Bronchial epithelial cell (primary cell): ENCODE results near the gene CABP5. TPM values are rescaled to one million over a fixed set of nuclear protein-coding genes. Genes with fewer than 3 reads are reported as not detected.
"Not testable (repeated sequence)": the region's sequence is repeated elsewhere in the genome, so short reads cannot be mapped to it uniquely, and the experiment has no call there.

Source experiments
- DNase-seq: peaks from one replicate; pipeline ENCODE4 v3.0.0-alpha.2; 2010; ENCODE audit warnings: low read depth
- FAIRE-seq: peaks from 2 replicates; lab custom pipeline; 2011; peaks lifted over from hg19 to GRCh38; lab: Jason Lieb, UNC
- H3K27me3 ChIP-seq: 2 replicates; pipeline ENCODE4 v1.5.1; 2011; ENCODE audit warnings: low read length; ENCODE audit not compliant: control insufficient read depth, insufficient read depth
- H3K36me3 ChIP-seq: 2 replicates; pipeline ENCODE4 v1.5.1; 2011; ENCODE audit warnings: low read length; ENCODE audit not compliant: control insufficient read depth, insufficient read depth
- H3K4me3 ChIP-seq: 2 replicates; pipeline ENCODE4 v1.5.1; 2011; ENCODE audit warnings: mild to moderate bottlenecking, low read depth, low read length, control low read depth
- CTCF ChIP-seq: IDR thresholded peaks from 2 replicates; pipeline ENCODE4 v1.5.1; 2011; ENCODE audit warnings: mild to moderate bottlenecking, moderate library complexity, low read length, control low read depth, inconsistent platforms; ENCODE audit not compliant: insufficient read depth, severe bottlenecking
- total RNA-seq: library from RNA; depleted of rRNA; stranded (reverse); fragments of >200 nt; gene quantifications from 2 replicates; pipeline ENCODE4 v1.2.1, GENCODE V29; 2014

CABP5 gene
- total RNA-seq, 1 donor from 2014 or later: not detected

DNA sequence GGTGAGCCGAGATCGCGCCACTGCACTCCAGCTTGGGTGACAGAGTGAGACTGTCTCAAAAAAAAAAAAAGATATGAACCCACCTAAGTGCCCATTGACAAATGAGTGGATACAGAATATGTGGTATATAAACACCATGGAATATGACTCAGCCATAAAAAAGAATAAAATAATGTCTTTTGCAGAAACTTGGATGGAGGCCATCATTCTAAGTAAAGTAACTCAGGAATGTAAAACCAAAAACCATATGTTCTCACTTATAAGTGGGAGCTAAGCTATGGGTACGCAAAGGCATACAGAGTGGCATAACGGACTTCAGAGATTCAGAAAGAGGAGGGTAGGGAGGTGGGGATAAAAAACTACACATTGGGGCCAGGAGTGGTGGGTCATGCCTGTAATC lies 37.2 kb upstream of the CABP5 start:
- FAIRE-seq: no peak

DNA sequence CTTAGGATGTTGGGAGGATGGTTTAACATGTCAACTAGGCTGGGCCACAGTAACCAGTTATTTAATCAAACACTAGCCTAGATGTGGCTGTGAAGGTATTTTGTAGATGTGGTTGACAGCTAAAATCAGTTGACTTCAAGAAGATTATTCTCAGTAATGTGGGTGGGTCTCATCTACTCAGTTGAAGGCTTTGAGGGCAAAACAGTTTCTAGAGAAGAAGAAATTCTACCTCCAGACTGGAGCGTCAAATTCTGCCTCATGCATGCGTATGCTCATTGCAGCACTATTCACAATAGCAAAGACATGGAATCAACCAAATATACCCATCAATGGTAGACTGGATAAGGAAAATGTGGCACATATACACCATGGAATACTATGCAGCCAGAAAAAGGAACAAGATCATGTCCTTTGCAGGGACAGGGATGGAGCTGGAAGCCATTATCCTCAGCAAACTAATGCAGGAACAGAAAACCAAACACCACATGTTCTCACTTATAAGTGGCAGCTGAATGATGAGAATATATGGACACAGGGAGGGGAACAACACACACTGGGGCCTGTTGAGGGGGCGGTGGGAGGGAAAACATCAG lies 26.4 kb upstream of the CABP5 start:
- not testable (repeated sequence) for FAIRE-seq, H3K4me3 ChIP-seq, H3K36me3 ChIP-seq, DNase-seq, H3K27me3 ChIP-seq

More for the DNA sequence above, 37.2 kb upstream of the CABP5 start:
- no peaks in the 10 kb centered on the region for H3K27me3 ChIP-seq
- H3K4me3 ChIP-seq: no peak overlapping the region
- no peaks in the 10 kb centered on the region for H3K36me3 ChIP-seq
- TF ChIP-seq CTCF: no peak
- no peak for DNase-seq

DNA sequence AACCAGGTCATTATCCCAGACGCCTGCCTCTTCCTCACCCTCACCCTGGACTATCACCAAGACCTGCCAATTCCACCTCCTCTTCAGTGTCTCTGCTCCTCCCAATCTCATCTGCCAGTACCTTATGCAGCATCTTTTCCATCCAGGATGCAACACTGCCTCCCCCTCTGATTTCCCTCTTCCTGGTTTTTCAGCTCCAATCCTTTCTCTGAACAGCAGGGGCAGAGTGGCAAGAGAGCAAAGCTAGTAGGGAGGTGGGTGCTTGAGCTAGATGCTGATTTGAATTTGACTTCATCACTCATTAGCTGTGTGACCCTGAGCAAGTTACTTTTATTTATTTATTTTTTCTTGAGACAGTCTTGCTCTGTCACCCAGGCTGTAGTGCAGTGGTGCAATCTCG lies 25.6 kb upstream of the CABP5 start:
- FAIRE-seq (no peak), DNase-seq (no peak)
- H3K36me3 ChIP-seq: no peaks in the 10 kb centered on the region
- no peaks in the 10 kb centered on the region for H3K27me3 ChIP-seq
- no peak for TF ChIP-seq CTCF
- H3K4me3 ChIP-seq: no peak overlapping the region

DNA sequence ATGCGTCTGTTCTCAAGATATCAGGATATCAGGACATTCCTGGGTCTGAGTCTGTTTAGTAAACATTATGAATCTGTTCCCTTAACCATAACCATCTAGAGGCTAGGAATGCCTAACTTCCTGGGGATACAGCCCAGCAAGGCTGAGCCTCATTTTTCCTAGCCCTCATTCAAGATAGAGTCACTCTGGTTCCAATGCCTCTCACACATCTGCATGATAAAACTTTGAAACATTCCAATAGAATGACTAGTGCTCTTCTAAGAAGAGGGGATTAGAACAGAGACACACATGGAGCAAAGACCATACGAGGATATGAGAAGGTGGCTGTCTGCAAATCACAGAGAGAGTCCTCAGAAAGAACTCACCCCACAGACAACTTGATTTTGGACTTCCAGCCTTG lies 20.6 kb upstream of the CABP5 start:
- no peak overlapping the region for H3K4me3 ChIP-seq
- DNase-seq: no peak
- no peaks in the 10 kb centered on the region for H3K27me3 ChIP-seq
- no peaks in the 10 kb centered on the region for H3K36me3 ChIP-seq
- no peak for FAIRE-seq
- TF ChIP-seq CTCF: no peak

DNA sequence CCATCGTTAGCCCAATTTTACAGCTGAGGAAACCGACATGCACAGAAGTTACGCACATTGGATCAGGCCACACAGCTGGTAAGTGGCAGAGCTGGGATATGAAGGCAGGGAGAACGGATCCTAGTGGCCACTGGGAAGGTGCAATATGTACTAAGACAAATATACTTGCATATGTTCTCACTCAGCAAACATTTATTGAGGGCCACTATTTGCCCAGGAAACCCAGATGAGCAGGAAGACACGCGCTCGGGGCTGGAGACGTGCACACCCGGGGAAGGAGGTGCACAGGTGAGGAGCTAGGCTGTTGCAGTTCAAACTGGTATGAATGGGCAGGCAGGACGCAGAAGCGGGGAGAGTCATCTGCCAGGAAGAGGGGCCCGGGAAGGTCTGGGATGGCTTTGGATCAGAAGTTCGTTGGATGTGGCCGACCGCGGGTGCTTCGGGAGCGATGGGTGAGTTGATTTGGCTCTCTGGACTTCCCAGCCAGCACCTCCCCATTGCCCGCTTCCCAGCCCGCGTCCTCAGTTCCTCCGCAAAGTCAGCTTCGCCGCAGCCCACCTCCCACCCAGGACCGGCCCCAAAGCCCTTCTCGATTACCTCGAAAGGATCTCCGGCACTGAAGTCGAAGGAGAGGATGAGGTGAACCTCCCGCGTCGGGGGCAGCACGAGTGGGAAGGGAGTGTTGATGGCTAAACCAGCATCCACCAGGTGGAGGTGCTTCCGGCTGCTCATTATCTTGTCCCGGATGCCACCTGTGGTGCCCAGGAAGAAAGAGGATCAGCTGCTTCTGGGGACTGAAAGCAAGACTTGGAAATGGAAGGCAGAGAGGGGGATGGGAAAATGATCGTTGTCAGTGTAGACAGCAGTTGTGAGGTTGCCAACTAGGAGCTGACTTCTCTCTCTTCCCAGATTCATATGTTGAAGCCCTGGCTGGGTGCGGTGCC lies 17.8 kb upstream of the CABP5 start:
- H3K27me3 ChIP-seq: no peaks in the 10 kb centered on the region
- H3K36me3 ChIP-seq: no peaks in the 10 kb centered on the region
- H3K4me3 ChIP-seq: no peak overlapping the region
- DNase-seq (no peak), FAIRE-seq (no peak)
- TF ChIP-seq CTCF: no peak

DNA sequence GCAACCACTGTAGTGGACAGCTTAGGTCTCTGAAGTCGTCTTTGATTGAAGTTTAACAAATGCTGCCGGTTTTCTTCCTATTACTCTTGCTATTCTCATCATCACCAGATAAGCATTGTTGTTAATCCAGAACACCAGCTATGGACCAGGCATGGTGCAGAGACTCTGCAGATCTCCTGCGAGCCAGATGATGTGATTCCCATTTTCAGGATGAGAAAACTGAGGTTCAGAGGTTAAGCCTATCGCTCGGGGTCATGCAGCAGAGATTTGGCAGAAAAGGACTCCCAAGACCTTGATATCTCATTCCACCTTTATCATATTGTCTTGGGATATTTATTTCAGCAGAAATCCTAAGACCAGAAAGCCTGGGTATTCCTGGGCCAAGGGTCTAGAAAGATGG lies 16.5 kb upstream of the CABP5 start:
- no peak for FAIRE-seq
- H3K27me3 ChIP-seq: no peaks in the 10 kb centered on the region
- H3K36me3 ChIP-seq: no peaks in the 10 kb centered on the region
- DNase-seq: no peak
- TF ChIP-seq CTCF: no peak
- no peak overlapping the region for H3K4me3 ChIP-seq
